ENCODE measurements around the gene PCNT.
"Not testable (repeated sequence)": the region's sequence is repeated elsewhere in the genome, so short reads cannot be mapped to it uniquely, and the experiment has no call there.

Gene PCNT

GRCh38 chr21:46388206-46388880 is 64.4 kb downstream of the PCNT start:
- no peak for DNase-seq

- DNase-seq: no peak
Observed at GRCh38 chr21:46388896-46389295, 64.9 kb downstream of the PCNT start.

- no peak for DNase-seq
Observed at GRCh38 chr21:46390603-46391545, 66.9 kb downstream of the PCNT start.

- DNase-seq: no peak
Observed at GRCh38 chr21:46391773-46392172, 67.8 kb downstream of the PCNT start.

GRCh38 chr21:46392921-46393320 is 69.0 kb downstream of the PCNT start:
- DNase-seq: no peak

GRCh38 chr21:46393451-46393940 is 69.5 kb downstream of the PCNT start:
- DNase-seq: no peak

- DNase-seq: no peak
Observed at GRCh38 chr21:46393941-46394594, 70.1 kb downstream of the PCNT start.

- no peak for DNase-seq
Observed at GRCh38 chr21:46394595-46395104, 70.7 kb downstream of the PCNT start.

GRCh38 chr21:46397211-46397905 is 73.4 kb downstream of the PCNT start:
- no peak for DNase-seq

- DNase-seq: no peak
Observed at GRCh38 chr21:46397993-46398392, 74.0 kb downstream of the PCNT start.

- DNase-seq: no peak
Observed at GRCh38 chr21:46399129-46399528, 75.2 kb downstream of the PCNT start.

- DNase-seq: no peak
Observed at GRCh38 chr21:46399686-46400085, 75.7 kb downstream of the PCNT start.

GRCh38 chr21:46401186-46401910 is 77.4 kb downstream of the PCNT start:
- no peak for DNase-seq

GRCh38 chr21:46402421-46402820 is 78.5 kb downstream of the PCNT start:
- no peak for DNase-seq

- DNase-seq: not testable (repeated sequence)
Observed at GRCh38 chr21:46403234-46403811, 79.4 kb downstream of the PCNT start.

GRCh38 chr21:46404306-46404705 is 80.3 kb downstream of the PCNT start:
- no peak for DNase-seq

GRCh38 chr21:46406001-46406400 is 82.0 kb downstream of the PCNT start:
- DNase-seq: no peak

GRCh38 chr21:46409641-46410406 is 85.9 kb downstream of the PCNT start:
- no peak for DNase-seq

GRCh38 chr21:46410516-46410915 is 86.6 kb downstream of the PCNT start:
- DNase-seq: no peak

- no peak for DNase-seq
Observed at GRCh38 chr21:46411236-46411635, 87.3 kb downstream of the PCNT start.
